Measurements from ENCODE around the gene SRGAP2B. TPM values are rescaled to one million over a fixed set of nuclear protein-coding genes. Genes with fewer than 3 reads are reported as not detected.
A peak's percentile ranks its signal among the peaks of the same experiment; 100 is the strongest.
"Not testable (repeated sequence)": the region's sequence is repeated elsewhere in the genome, so short reads cannot be mapped to it uniquely, and the experiment has no call there.

Gene SRGAP2B
- total RNA-seq, 3 donors from 2014 or later (not counting 1 experiment from before 2014, with no cell fraction given): 11.9 to 21.3 (median 18.2) TPM

GRCh38 chr1:145010580-145010979 lies 84.5 kb downstream of the SRGAP2B start:
- H3K4me3 ChIP-seq (ENCODE audit: low read length); H3K9me3 Mint-ChIP-seq; H3K27me3 Mint-ChIP-seq (ENCODE audit: low read depth in 2 of 2); H3K27ac ChIP-seq (ENCODE audit: low read length); H3K36me3 Mint-ChIP-seq; H3K4me1 ChIP-seq (ENCODE audit: control insufficient read depth, insufficient read depth, low read length); intact Hi-C loops (cut with micrococcal nuclease); H3K4me1 Mint-ChIP-seq; DNase-seq; H3K36me3 ChIP-seq (ENCODE audit: control insufficient read depth, insufficient read depth, low read length); H3K27me3 ChIP-seq (ENCODE audit: control insufficient read depth, insufficient read depth, low read length); ATAC-seq; H3K27ac Mint-ChIP-seq; H3K9me3 ChIP-seq (ENCODE audit: control insufficient read depth, insufficient read depth, low read length): not testable (repeated sequence)
- WGBS (ENCODE audit: insufficient coverage): 86% methylated on average over 1 of the region's 3 CpGs
- H3K4me3 Mint-ChIP-seq: peak overlapping the region; percentile 59

GRCh38 chr1:145009928-145010327 lies 85.2 kb downstream of the SRGAP2B start:
- H3K36me3 Mint-ChIP-seq; intact Hi-C loops (cut with micrococcal nuclease); H3K27ac ChIP-seq (ENCODE audit: low read length); H3K36me3 ChIP-seq (ENCODE audit: control insufficient read depth, insufficient read depth, low read length); H3K27me3 ChIP-seq (ENCODE audit: control insufficient read depth, insufficient read depth, low read length); H3K4me1 Mint-ChIP-seq; DNase-seq; H3K9me3 Mint-ChIP-seq; H3K4me3 ChIP-seq (ENCODE audit: low read length); H3K9me3 ChIP-seq (ENCODE audit: control insufficient read depth, insufficient read depth, low read length); H3K27me3 Mint-ChIP-seq (ENCODE audit: low read depth in 2 of 2); H3K4me1 ChIP-seq (ENCODE audit: control insufficient read depth, insufficient read depth, low read length): not testable (repeated sequence)
- Mint-ChIP-seq H3K4me3 (peak overlapping the region; percentile 78), H3K27ac (peak overlapping the region in 1 of 2 donors; percentile 65)
- WGBS (ENCODE audit: insufficient coverage): no CpG with 5 or more reads among the region's 3 CpGs
- ATAC-seq: peak; percentile 73 to 80 (median 76)

- H3K4me1 Mint-ChIP-seq; intact Hi-C loops (cut with micrococcal nuclease); H3K4me3 Mint-ChIP-seq; H3K9me3 Mint-ChIP-seq; H3K27ac Mint-ChIP-seq; H3K27me3 Mint-ChIP-seq (ENCODE audit: low read depth in 2 of 2); H3K4me3 ChIP-seq (ENCODE audit: low read length); DNase-seq; H3K36me3 ChIP-seq (ENCODE audit: control insufficient read depth, insufficient read depth, low read length); H3K9me3 ChIP-seq (ENCODE audit: control insufficient read depth, insufficient read depth, low read length); H3K27ac ChIP-seq (ENCODE audit: low read length); H3K36me3 Mint-ChIP-seq; H3K4me1 ChIP-seq (ENCODE audit: control insufficient read depth, insufficient read depth, low read length); H3K27me3 ChIP-seq (ENCODE audit: control insufficient read depth, insufficient read depth, low read length): not testable (repeated sequence)
- WGBS (ENCODE audit: insufficient coverage): no CpG with 5 or more reads among the region's 4 CpGs
- ATAC-seq: peak in 2 of 3 donors; percentile 37 to 48
Observed at GRCh38 chr1:145008388-145008787, 86.7 kb downstream of the SRGAP2B start.

- no CpG with 5 or more reads among the region's 3 CpGs for WGBS (ENCODE audit: insufficient coverage)
- DNase-seq; H3K4me3 ChIP-seq (ENCODE audit: low read length); H3K27ac Mint-ChIP-seq; H3K9me3 ChIP-seq (ENCODE audit: control insufficient read depth, insufficient read depth, low read length); H3K36me3 ChIP-seq (ENCODE audit: control insufficient read depth, insufficient read depth, low read length); intact Hi-C loops (cut with micrococcal nuclease); H3K9me3 Mint-ChIP-seq; H3K4me1 Mint-ChIP-seq; H3K4me3 Mint-ChIP-seq; H3K27ac ChIP-seq (ENCODE audit: low read length); H3K4me1 ChIP-seq (ENCODE audit: control insufficient read depth, insufficient read depth, low read length); ATAC-seq; H3K27me3 Mint-ChIP-seq (ENCODE audit: low read depth in 2 of 2); H3K27me3 ChIP-seq (ENCODE audit: control insufficient read depth, insufficient read depth, low read length); H3K36me3 Mint-ChIP-seq: not testable (repeated sequence)
Observed at GRCh38 chr1:145005142-145005541, 90.0 kb downstream of the SRGAP2B start.

GRCh38 chr1:145001381-145001780 lies 93.7 kb downstream of the SRGAP2B start:
- H3K4me3 ChIP-seq (ENCODE audit: low read length); H3K27ac ChIP-seq (ENCODE audit: low read length); intact Hi-C loops (cut with micrococcal nuclease); H3K27ac Mint-ChIP-seq; H3K4me3 Mint-ChIP-seq; H3K27me3 Mint-ChIP-seq (ENCODE audit: low read depth in 2 of 2); H3K36me3 Mint-ChIP-seq; H3K9me3 ChIP-seq (ENCODE audit: control insufficient read depth, insufficient read depth, low read length); H3K9me3 Mint-ChIP-seq; H3K4me1 Mint-ChIP-seq; H3K27me3 ChIP-seq (ENCODE audit: control insufficient read depth, insufficient read depth, low read length); DNase-seq; H3K36me3 ChIP-seq (ENCODE audit: control insufficient read depth, insufficient read depth, low read length); ATAC-seq; H3K4me1 ChIP-seq (ENCODE audit: control insufficient read depth, insufficient read depth, low read length): not testable (repeated sequence)
- 100% methylated on average over 1 of the region's 3 CpGs for WGBS (ENCODE audit: insufficient coverage)

GRCh38 chr1:145000743-145001326 lies 94.3 kb downstream of the SRGAP2B start:
- no CpG with 5 or more reads among the region's 4 CpGs for WGBS (ENCODE audit: insufficient coverage)
- H3K9me3 Mint-ChIP-seq; H3K4me3 ChIP-seq (ENCODE audit: low read length); intact Hi-C loops (cut with micrococcal nuclease); H3K36me3 Mint-ChIP-seq; H3K4me1 ChIP-seq (ENCODE audit: control insufficient read depth, insufficient read depth, low read length); H3K4me1 Mint-ChIP-seq; H3K27ac Mint-ChIP-seq; DNase-seq; H3K36me3 ChIP-seq (ENCODE audit: control insufficient read depth, insufficient read depth, low read length); H3K27me3 Mint-ChIP-seq (ENCODE audit: low read depth in 2 of 2); H3K27ac ChIP-seq (ENCODE audit: low read length); H3K27me3 ChIP-seq (ENCODE audit: control insufficient read depth, insufficient read depth, low read length); H3K4me3 Mint-ChIP-seq; H3K9me3 ChIP-seq (ENCODE audit: control insufficient read depth, insufficient read depth, low read length); ATAC-seq: not testable (repeated sequence)

GRCh38 chr1:145000074-145000742 lies 94.9 kb downstream of the SRGAP2B start:
- H3K36me3 Mint-ChIP-seq; H3K36me3 ChIP-seq (ENCODE audit: control insufficient read depth, insufficient read depth, low read length); H3K27me3 Mint-ChIP-seq (ENCODE audit: low read depth in 2 of 2); H3K27me3 ChIP-seq (ENCODE audit: control insufficient read depth, insufficient read depth, low read length); H3K9me3 Mint-ChIP-seq; H3K9me3 ChIP-seq (ENCODE audit: control insufficient read depth, insufficient read depth, low read length); H3K4me3 Mint-ChIP-seq; H3K27ac ChIP-seq (ENCODE audit: low read length); H3K4me3 ChIP-seq (ENCODE audit: low read length); ATAC-seq; intact Hi-C loops (cut with micrococcal nuclease); H3K4me1 ChIP-seq (ENCODE audit: control insufficient read depth, insufficient read depth, low read length); H3K27ac Mint-ChIP-seq; H3K4me1 Mint-ChIP-seq; DNase-seq: not testable (repeated sequence)
- no CpG with 5 or more reads among the region's 5 CpGs for WGBS (ENCODE audit: insufficient coverage)

- WGBS (ENCODE audit: insufficient coverage): no CpG with 5 or more reads among the region's 2 CpGs
- H3K27me3 ChIP-seq (ENCODE audit: control insufficient read depth, insufficient read depth, low read length); ATAC-seq; H3K4me3 Mint-ChIP-seq; H3K36me3 Mint-ChIP-seq; intact Hi-C loops (cut with micrococcal nuclease); H3K36me3 ChIP-seq (ENCODE audit: control insufficient read depth, insufficient read depth, low read length); H3K27me3 Mint-ChIP-seq (ENCODE audit: low read depth in 2 of 2); H3K4me3 ChIP-seq (ENCODE audit: low read length); DNase-seq; H3K9me3 ChIP-seq (ENCODE audit: control insufficient read depth, insufficient read depth, low read length); H3K27ac Mint-ChIP-seq; H3K4me1 ChIP-seq (ENCODE audit: control insufficient read depth, insufficient read depth, low read length); H3K9me3 Mint-ChIP-seq; H3K4me1 Mint-ChIP-seq; H3K27ac ChIP-seq (ENCODE audit: low read length): not testable (repeated sequence)
Observed at GRCh38 chr1:144998981-144999273, 96.2 kb downstream of the SRGAP2B start.
